ENCODE results near the gene CD14. TPM values are rescaled to one million over a fixed set of nuclear protein-coding genes. Genes with fewer than 3 reads are reported as not detected.
"Not testable (repeated sequence)": the region's sequence is repeated elsewhere in the genome, so short reads cannot be mapped to it uniquely, and the experiment has no call there.

CD14 gene
- total RNA-seq, 1 experiment from 2014 or later = 0.41 TPM

DNA sequence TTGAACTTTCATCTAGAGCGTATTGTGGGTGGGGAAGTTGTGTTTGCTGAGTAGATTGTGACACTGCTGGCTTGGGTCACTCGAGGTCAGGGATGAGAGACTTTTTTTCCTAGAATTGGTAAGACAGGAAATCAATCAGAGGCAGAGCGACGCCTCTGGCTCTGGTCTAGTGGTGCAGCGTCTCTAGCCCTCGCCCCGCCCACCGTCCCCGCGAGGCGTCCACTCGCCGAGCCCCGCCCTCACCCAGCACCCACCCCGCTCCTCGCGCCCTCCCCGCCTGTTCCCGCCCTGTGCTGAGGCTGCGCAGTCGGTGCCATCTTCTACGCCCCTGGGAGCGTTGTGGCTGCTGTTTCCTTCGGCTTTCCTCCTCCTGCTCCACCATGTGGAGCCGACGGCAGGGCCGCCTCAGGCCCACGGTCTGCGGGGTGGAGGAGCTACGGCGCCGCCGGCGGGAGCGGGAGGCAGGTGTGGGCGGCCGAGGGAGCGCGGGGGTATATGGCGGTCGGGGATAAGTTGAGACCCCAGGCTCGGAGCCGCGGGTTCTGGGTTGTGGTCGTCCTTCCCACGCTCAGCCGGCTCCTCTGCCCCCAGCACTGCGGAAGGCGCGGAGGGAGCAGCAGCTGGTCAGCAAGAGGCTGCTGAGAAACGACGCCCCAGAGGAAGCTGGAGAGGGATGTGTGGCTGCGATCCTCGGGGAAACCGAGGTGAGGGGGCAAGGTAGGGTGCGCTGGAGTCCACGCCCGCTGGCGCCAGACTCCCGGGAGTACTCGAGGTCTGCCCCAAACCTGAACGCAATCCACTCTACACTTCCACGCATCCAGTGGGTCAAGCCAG is 6.4 kb upstream of the CD14 start, which contains the start of gene TMCO6:
TSS of gene TMCO6 (plus strand) at position 304 of the 834 bp plus-strand sequence. CDS start at position 381, 77 bp downstream.
- no peaks in the 10 kb centered on the region for H3K27me3 ChIP-seq (replicated peaks; ENCODE audit: insufficient read depth, low read depth, low read length, poor library complexity)
- TSS peak; percentile 65 for BruUV-seq (replicated peaks)
- peaks cover 17% of the 10 kb centered on the region for H3K4me1 ChIP-seq (ENCODE audit: insufficient read depth, low read length, poor library complexity, severe bottlenecking)
- CTCF ChIA-PET = no interaction called here
- peaks cover 22% of the 10 kb centered on the region for H3K36me3 ChIP-seq (ENCODE audit: insufficient read depth, low read length, poor library complexity, severe bottlenecking)
- DNase-seq (ENCODE audit: low spot score) = peak; percentile 97
- H3K9me3 ChIP-seq (ENCODE audit: low read depth, low read length, poor library complexity, severe bottlenecking) = no peaks in the 10 kb centered on the region
- peak within 1 kb of the TSS; percentile 91 for H3K4me3 ChIP-seq (ENCODE audit: low read depth, low read length, poor library complexity, severe bottlenecking)
- no peak for TF ChIP-seq EZH2 (IDR thresholded peaks at IDR 0.05; ENCODE audit: borderline replicate concordance, low read depth, low read length, poor library complexity, severe bottlenecking)
- TF ChIP-seq, protein P1, sequence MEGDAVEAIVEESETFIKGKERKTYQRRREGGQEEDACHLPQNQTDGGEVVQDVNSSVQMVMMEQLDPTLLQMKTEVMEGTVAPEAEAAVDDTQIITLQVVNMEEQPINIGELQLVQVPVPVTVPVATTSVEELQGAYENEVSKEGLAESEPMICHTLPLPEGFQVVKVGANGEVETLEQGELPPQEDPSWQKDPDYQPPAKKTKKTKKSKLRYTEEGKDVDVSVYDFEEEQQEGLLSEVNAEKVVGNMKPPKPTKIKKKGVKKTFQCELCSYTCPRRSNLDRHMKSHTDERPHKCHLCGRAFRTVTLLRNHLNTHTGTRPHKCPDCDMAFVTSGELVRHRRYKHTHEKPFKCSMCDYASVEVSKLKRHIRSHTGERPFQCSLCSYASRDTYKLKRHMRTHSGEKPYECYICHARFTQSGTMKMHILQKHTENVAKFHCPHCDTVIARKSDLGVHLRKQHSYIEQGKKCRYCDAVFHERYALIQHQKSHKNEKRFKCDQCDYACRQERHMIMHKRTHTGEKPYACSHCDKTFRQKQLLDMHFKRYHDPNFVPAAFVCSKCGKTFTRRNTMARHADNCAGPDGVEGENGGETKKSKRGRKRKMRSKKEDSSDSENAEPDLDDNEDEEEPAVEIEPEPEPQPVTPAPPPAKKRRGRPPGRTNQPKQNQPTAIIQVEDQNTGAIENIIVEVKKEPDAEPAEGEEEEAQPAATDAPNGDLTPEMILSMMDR (conservative IDR thresholded peaks at IDR 0.05; ENCODE audit: low read depth, low read length) = peak; percentile 72
- H3K27ac ChIP-seq (ENCODE audit: low read depth, low read length, poor library complexity, severe bottlenecking) = peak within 1 kb of the TSS; percentile 93
- POLR2A ChIA-PET (ENCODE audit: low non-redundant PET) = no interaction called here
- intact Hi-C loops (cut with micrococcal nuclease; ENCODE audit: unreplicated experiment) = loop anchor here (5.0 kb wide), 2 partner anchors 77 to 267 kb away; partner anchors contain the start of genes APBB3 and SLC35A4

DNA sequence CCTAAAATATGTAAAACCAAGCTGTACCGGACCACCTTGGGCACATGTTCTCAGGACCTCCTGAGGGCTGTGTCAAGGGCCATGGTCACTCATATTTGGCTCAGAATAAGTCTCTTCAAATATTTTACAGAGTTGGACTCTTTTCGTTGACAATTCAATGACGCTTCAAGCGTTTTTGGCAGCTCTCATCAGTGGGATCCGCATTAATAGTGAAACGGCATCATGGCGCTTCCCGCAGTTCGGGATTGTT is 5.8 kb upstream of the CD14 start:
- BruUV-seq (replicated peaks); H3K27me3 ChIP-seq (replicated peaks; ENCODE audit: insufficient read depth, low read depth, low read length, poor library complexity); DNase-seq (ENCODE audit: low spot score); POLR2A ChIA-PET (ENCODE audit: low non-redundant PET); H3K9me3 ChIP-seq (ENCODE audit: low read depth, low read length, poor library complexity, severe bottlenecking): not testable (repeated sequence)
- H3K4me1 ChIP-seq (ENCODE audit: insufficient read depth, low read length, poor library complexity, severe bottlenecking) = peaks cover 17% of the 10 kb centered on the region
- peaks cover 17% of the 10 kb centered on the region for H3K36me3 ChIP-seq (ENCODE audit: insufficient read depth, low read length, poor library complexity, severe bottlenecking)
- intact Hi-C loops (cut with micrococcal nuclease; ENCODE audit: unreplicated experiment) = loop anchor here (5.0 kb wide), 2 partner anchors 77 to 267 kb away; partner anchors contain the start of genes APBB3 and SLC35A4
- CTCF ChIA-PET = interaction anchor here (0.7 kb wide), 1 partner anchor 28 kb away, joined by 4 read pairs; no protein-coding TSS in a partner anchor
- peak overlapping the region; percentile 93 for H3K27ac ChIP-seq (ENCODE audit: low read depth, low read length, poor library complexity, severe bottlenecking)
- H3K4me3 ChIP-seq (ENCODE audit: low read depth, low read length, poor library complexity, severe bottlenecking) = peak overlapping the region; percentile 91

DNA sequence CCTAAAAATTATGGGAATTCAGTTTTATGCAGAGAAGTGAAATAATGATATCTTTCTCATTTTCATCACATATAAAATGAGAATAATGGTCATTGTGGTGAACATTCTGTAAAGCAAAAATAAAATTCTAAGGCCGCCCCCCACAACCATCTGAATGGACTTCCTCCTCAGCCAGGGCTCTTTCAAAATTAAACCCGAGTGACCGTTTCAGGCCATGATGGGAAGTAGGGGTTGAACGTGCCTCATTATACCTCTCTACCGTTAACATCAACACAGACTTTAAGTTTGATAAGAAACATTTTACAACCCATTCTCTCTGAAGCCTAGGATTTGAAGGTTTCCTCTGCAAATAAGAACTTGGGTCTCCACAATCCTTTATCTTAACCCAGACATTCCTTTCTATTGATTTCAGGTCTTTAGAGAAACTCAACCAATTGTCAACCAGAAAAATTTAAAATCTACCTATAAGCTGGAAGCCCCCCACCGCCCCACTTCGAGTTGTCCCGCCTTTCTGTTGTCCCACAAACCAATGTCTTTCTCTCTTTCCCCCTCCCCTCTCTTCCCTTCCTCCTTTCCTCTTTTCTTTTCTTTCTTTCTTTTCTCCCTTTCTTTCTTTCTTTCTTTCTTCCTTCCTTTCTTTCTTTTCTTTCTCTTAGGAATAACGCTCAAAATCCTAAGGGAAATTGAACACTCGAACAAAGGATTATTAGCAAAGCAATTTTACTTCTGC is 4.6 kb upstream of the CD14 start:
- no peak for DNase-seq (ENCODE audit: low spot score)
- CTCF ChIA-PET = no interaction called here
- no peak overlapping the region for H3K4me3 ChIP-seq (ENCODE audit: low read depth, low read length, poor library complexity, severe bottlenecking)
- TF ChIP-seq EZH2 (IDR thresholded peaks at IDR 0.05; ENCODE audit: borderline replicate concordance, low read depth, low read length, poor library complexity, severe bottlenecking) = no peak
- TF ChIP-seq, protein P1 (conservative IDR thresholded peaks at IDR 0.05; ENCODE audit: low read depth, low read length) = no peak
- H3K4me1 ChIP-seq (ENCODE audit: insufficient read depth, low read length, poor library complexity, severe bottlenecking) = peaks cover 17% of the 10 kb centered on the region
- BruUV-seq (replicated peaks) = no TSS peak
- H3K27ac ChIP-seq (ENCODE audit: low read depth, low read length, poor library complexity, severe bottlenecking) = no peak overlapping the region
- intact Hi-C loops (cut with micrococcal nuclease; ENCODE audit: unreplicated experiment) = loop anchor here (5.0 kb wide), 2 partner anchors 75 to 265 kb away; partner anchors contain the start of genes APBB3 and SLC35A4
- peaks cover 7% of the 10 kb centered on the region for H3K36me3 ChIP-seq (ENCODE audit: insufficient read depth, low read length, poor library complexity, severe bottlenecking)
- H3K27me3 ChIP-seq (replicated peaks; ENCODE audit: insufficient read depth, low read depth, low read length, poor library complexity) = peaks cover 8% of the 10 kb centered on the region
- H3K9me3 ChIP-seq (ENCODE audit: low read depth, low read length, poor library complexity, severe bottlenecking) = no peaks in the 10 kb centered on the region
- POLR2A ChIA-PET (ENCODE audit: low non-redundant PET) = no interaction called here
